HG02938 (cell line): ENCODE results near the gene NMNAT3.
"Not testable (repeated sequence)": the region's sequence is repeated elsewhere in the genome, so short reads cannot be mapped to it uniquely, and the experiment has no call there.

Experiments used
- ATAC-seq: cut with Tn5 transposase; IDR thresholded peaks from one replicate; pipeline ENCODE4 v1.9.1; 2021; ENCODE audit warnings: mild to moderate bottlenecking, moderate library complexity; ENCODE audit not compliant: unreplicated experiment

Gene NMNAT3

GRCh38 chr3:139586420-139587017 is 91.3 kb downstream of the NMNAT3 start:
- no peak for ATAC-seq

DNA sequence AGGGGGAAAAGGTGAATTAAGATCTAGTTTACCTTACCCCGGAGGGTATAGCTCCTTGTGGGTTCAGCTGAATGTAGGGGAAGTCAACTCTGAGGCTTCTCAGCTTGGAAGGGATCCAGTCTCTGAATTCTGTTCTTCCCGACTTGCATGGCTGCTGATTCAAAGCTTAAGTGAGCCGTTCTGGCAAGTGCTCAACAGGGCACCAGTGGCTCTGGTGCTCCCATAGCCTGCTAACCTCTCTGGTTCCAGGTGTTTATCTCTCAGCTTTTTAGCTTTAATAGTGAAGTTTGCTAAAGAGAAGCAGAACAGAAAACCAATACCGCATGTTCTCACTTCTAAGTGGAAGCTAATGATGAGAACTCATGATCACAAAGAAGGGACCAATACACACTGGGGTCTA is 92.0 kb downstream of the NMNAT3 start:
- ATAC-seq = no peak

DNA sequence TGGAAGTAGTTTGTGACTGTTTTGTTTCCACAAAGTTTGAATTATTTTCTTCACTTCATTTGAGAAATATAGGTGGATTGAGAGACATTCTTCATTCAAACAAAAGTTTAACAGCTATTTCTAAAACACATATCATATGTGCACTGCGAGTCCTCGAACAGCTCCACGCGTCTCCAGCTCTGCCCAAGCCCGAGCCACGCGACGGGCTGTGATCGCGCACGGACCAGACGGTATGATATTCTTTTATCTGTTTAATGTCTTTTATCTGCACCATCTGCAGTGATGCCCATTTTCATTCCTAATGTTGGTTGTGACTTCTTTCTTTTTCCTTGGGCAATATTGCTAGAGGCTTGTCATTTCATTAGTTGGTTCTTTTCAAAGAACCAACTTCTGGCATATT is 94.1 kb downstream of the NMNAT3 start:
- ATAC-seq = not testable (repeated sequence)

DNA sequence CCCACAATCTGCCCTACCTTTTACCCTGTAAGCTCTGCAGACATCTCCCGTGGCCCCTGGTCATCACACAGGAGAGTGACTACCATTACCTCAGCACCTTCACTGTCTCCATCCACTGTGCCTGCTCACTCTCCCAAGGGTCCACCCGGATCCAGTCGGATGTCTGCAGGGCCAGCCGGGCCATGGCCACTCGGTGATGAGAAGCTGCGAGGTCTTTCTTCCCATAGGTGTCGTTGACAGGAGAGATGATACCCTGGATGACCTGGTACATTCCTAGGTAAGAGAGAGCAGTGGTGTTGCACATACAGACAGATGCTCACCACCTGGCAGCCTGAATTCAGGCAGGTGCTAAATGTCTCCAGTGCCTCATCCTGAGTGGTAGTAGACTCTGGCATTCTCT is 99.0 kb downstream of the NMNAT3 start:
- ATAC-seq = no peak

- no peak for ATAC-seq
Measured at GRCh38 chr3:139577909-139578308, 99.9 kb downstream of the NMNAT3 start.

GRCh38 chr3:139577346-139577745 is 100.4 kb downstream of the NMNAT3 start:
- no peak for ATAC-seq

DNA sequence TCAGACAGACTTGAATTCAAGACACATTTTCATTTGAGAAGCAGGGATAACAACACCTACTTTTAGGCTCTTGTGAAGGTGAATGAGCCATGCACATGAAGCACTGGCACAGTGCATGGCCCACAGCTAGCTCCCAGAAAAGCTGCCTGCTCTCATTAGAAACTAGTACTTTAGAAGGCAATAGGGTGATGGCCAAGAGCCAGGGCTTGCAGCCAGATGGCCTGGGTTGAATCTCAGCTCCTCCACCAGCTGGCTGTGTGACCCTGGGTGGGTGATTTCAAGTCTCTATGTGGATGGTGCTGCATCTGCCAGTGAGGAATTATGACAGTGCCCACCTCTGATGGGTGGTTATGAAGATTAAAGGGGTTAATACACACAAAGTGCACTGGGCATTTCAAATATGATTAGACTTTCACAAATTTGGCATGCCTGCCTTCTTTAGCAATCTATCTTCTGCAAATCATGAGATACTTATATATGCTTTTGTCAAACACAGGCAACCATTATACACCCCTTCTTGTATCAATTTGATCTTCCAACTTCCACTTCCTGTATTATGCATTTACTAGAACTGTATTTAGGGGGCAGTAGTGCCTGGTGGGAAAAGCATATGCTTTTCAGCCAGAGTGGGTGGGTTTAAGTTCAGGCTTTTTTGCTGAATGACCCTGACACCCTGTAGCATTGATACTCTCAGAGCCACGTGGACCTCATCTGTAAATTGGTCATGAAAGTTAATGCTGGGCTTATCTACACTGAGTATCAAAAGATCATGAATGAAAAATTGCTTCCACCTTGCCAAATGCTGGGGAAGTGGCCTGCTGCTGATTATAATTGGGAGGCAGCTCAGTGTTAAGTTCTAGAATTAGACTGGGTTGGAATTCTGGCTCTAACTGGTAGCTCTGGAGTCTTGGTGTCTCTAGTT is 103.5 kb downstream of the NMNAT3 start:
- ATAC-seq = no peak

GRCh38 chr3:139572847-139573672 is 104.7 kb downstream of the NMNAT3 start:
- no peak for ATAC-seq

- ATAC-seq = no peak
Measured at GRCh38 chr3:139571711-139572110, 106.1 kb downstream of the NMNAT3 start.

GRCh38 chr3:139564294-139564861 is 113.4 kb downstream of the NMNAT3 start:
- no peak for ATAC-seq

- no peak for ATAC-seq
Measured at GRCh38 chr3:139561959-139562676, 115.7 kb downstream of the NMNAT3 start.

- no peak for ATAC-seq
Measured at GRCh38 chr3:139561255-139561817, 116.4 kb downstream of the NMNAT3 start.

DNA sequence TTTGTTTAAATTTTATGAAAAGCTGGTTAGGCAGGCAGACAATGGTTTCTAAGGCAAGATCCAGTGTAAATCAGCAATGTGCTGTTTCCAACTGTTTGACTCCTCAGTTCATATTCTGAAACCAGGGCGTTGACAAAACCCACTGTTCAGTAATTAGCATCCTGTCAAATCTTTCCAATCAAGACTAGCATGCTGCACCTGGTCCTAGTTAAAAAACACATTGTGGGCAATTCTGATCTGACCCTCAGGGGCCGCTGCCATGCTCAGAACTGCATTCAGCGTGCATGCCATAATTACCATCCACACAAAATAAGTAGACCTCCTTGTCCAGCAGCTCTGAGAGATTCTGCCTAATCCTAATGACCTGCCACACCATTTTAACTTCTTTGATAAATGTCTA is 117.4 kb downstream of the NMNAT3 start:
- ATAC-seq = no peak

GRCh38 chr3:139559541-139559940 is 118.2 kb downstream of the NMNAT3 start:
- ATAC-seq = no peak

DNA sequence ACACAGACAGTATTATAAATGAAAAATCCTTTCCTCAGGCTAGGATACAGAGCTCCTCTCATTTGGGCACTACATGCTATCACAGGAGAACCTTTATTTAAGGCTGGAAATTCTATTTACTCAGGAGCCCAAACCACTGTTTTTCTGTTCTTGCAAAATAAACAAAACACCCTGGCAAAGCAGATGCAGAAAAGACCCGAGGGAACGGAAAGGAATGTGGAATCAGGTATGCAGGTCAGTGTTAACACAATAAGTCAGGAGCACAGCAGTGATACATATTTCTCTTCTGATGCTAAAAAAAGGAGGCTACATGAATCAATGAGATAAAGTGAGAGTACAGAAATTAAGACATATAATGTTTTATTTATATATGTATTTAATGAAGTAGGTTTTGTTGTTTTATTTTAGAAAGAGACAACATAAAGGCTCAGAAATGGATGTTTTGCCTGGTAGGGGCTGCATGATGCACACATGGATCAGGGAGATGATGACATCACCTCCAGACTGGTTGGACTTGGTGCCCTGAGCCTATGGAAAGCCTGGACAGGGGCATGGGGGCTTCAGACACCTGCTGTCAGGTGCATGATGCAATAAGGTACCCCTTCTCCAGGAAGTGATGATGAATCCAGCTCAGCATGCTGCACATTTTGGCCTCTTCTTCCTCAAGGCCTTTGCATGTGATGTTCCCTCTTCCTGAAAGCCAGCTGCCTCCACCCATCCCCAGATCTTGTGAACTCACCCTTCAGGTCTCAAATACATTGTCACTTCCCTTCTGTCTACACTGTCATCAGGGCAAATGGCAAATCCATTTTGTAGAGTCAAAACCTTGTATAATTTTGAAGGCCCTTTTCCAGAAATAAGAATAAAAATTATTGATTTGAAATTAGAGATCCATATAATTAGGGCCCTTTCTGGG is 119.2 kb downstream of the NMNAT3 start:
- ATAC-seq = no peak

DNA sequence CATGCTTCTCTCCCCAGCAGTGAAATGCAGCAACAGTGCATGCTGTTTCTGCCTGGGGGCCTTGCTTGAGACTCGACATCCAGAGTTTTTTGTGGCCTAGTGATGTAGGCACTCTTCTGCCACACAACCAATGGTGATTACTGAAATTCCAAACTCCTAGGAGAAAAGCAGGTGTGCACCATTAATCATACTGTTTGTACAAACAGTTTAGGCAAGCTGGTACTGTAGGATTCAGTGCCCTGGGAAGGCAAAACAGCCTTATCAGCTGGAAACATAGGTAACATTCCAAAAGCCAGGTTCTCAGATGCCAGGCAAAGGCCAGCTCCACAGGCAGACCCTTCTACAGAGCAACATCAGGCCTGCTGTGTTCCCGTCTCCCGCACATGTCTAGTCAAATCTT is 120.7 kb downstream of the NMNAT3 start:
- no peak for ATAC-seq

- no peak for ATAC-seq
Measured at GRCh38 chr3:139555249-139555648, 122.5 kb downstream of the NMNAT3 start.

DNA sequence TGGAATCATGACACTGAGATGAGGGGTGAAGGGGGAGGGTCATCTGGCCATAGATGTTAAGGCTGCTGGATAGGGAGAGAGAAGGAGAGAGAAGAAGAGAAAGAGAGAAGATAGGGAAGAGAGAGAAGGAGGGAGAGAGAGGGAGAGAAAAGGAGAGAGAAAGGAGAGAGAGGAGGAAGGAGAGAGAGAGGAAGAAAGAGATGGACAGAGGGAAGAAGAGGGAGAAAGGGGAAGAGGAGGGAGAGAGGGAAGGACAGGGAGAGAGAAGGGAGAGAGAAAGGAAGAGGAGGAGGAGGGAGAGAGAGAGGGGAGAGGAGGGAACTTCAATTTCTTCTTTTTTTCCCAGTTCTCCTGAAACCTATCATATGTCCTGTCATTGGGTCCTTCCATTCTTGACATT is 123.1 kb downstream of the NMNAT3 start:
- no peak for ATAC-seq
